Measurements from ENCODE around the gene BDKRB2.

GRCh38 chr14:96187216-96188031 is 17.2 kb upstream of the BDKRB2 start:
- TF ChIP-seq CSDC2 (CRISPR knock-in tag; IDR thresholded peaks at IDR 0.05) (no peak), ZNF70 (CRISPR knock-in tag; IDR thresholded peaks at IDR 0.05) (no peak), TCF4 (CRISPR knock-in tag; IDR thresholded peaks at IDR 0.05; ENCODE audit: borderline replicate concordance) (no peak), TSHZ2 (CRISPR knock-in tag; IDR thresholded peaks at IDR 0.05) (no peak), PATZ1 (CRISPR knock-in tag; IDR thresholded peaks at IDR 0.05; ENCODE audit: borderline replicate concordance) (no peak), ZNF8 (CRISPR knock-in tag; IDR thresholded peaks at IDR 0.05) (no peak), CREB5 (CRISPR knock-in tag; IDR thresholded peaks at IDR 0.05; ENCODE audit: low read depth) (no peak), ISL1 (CRISPR knock-in tag; IDR thresholded peaks at IDR 0.05) (no peak), ZFP30 (CRISPR knock-in tag; IDR thresholded peaks at IDR 0.05) (no peak), PPARA (CRISPR knock-in tag; IDR thresholded peaks at IDR 0.05; ENCODE audit: borderline replicate concordance) (no peak)

Data from SK-N-SH treated with all-trans-retinoic acid at 6 μM for 48 hours (cell line).